Endothelial cell of umbilical vein (primary cell): ENCODE measurements around the gene ABT1. TPM values are rescaled to one million over a fixed set of nuclear protein-coding genes. Genes with fewer than 3 reads are reported as not detected.

Experiments
- BruUV-seq: library from RNA; stranded (reverse); fragments of 400-500 nt; replicated peaks from 2 replicates; lab custom pipeline; 2021; lab: Mats Ljungman, UMichigan
- CTCF ChIA-PET: fragments of 300-600, 350-600 bp; sonication (Branson Sonifier 250); formaldehyde crosslinking; loops from one replicate; lab custom pipeline; 2021; ENCODE audit warnings: antibody characterized with exemption, inconsistent platforms; lab: Charles Lee
- POLR2A ChIA-PET: fragments of 300-600, 350-600 bp; sonication (Branson Sonifier 250); formaldehyde crosslinking; loops from one replicate; lab custom pipeline; 2021; ENCODE audit warnings: antibody characterized with exemption, inconsistent platforms; lab: Charles Lee
- DNase-seq: peaks from one replicate; pipeline ENCODE4 v3.0.0-alpha.2; 2011; ENCODE audit warnings: low read depth, low spot score
- FAIRE-seq: peaks from 2 replicates; lab custom pipeline; 2011; peaks lifted over from hg19 to GRCh38; lab: Jason Lieb, UNC
- H2AFZ ChIP-seq: 2 replicates; pipeline ENCODE4 v1.6.0; 2012; ENCODE audit warnings: low read depth, low read length, control low read depth, inconsistent platforms
- H3K27ac ChIP-seq: 2 replicates; pipeline ENCODE4 v1.5.1; 2011; ENCODE audit warnings: low read depth, mild to moderate bottlenecking, control low read depth, low read length, moderate library complexity; ENCODE audit not compliant: insufficient read depth
- H3K27me3 ChIP-seq, 2 experiments: 2 replicates each; pipeline versions ENCODE4 v1.6.0 to v1.6.1; 2011; ENCODE audit warnings: low read length in 2 of 2, mixed read lengths in 1 of 2; ENCODE audit not compliant: control insufficient read depth in 2 of 2, insufficient read depth in 2 of 2
- H3K36me3 ChIP-seq, 2 experiments: 2 replicates in 1 of 2; 3 replicates in 1 of 2; pipeline ENCODE4 v1.5.1; 2011; ENCODE audit warnings: low read length in 2 of 2, mild to moderate bottlenecking in 1 of 2, moderate library complexity in 1 of 2; ENCODE audit not compliant: control insufficient read depth in 2 of 2, insufficient read depth in 2 of 2; ENCODE audit errors: extremely low read depth in 1 of 2
- H3K4me1 ChIP-seq: 3 replicates; pipeline ENCODE4 v1.5.1; 2011; ENCODE audit warnings: mild to moderate bottlenecking, low read length; ENCODE audit not compliant: control insufficient read depth, insufficient read depth; ENCODE audit errors: extremely low read depth
- H3K4me2 ChIP-seq: 2 replicates; pipeline ENCODE4 v1.6.1; 2011; ENCODE audit warnings: low read length, control low read depth, mixed read lengths; ENCODE audit not compliant: insufficient read depth
- H3K4me3 ChIP-seq, 3 experiments: fragments of 200-600 bp in 1 of 3; sonication (generic), shearing (Covaris generic) in 1 of 3; replicated peaks in 1 of 3; 2 replicates each; pipeline ENCODE4 v1.5.1; 2011 to 2016; ENCODE audit warnings: control low read depth in 3 of 3, low read length in 3 of 3, mild to moderate bottlenecking in 2 of 3, inconsistent platforms in 1 of 3, low read depth in 1 of 3, moderate library complexity in 1 of 3; ENCODE audit not compliant: insufficient read depth in 1 of 3
- H3K79me2 ChIP-seq: 2 replicates; pipeline ENCODE4 v1.6.0; 2012; ENCODE audit warnings: low read length, inconsistent platforms; ENCODE audit not compliant: control insufficient read depth, insufficient read depth
- H3K9ac ChIP-seq: replicated peaks from 2 replicates; pipeline ENCODE3; 2011; ENCODE audit warnings: low read length, control low read depth; ENCODE audit not compliant: insufficient read depth; ENCODE audit errors: extremely low read depth
- H3K9me1 ChIP-seq: replicated peaks from 3 replicates; pipeline ENCODE4 v1.6.0; 2011; ENCODE audit warnings: mild to moderate bottlenecking, low read length; ENCODE audit not compliant: control insufficient read depth, insufficient read depth; ENCODE audit errors: extremely low read depth
- H3K9me3 ChIP-seq: replicated peaks from 2 replicates; pipeline ENCODE4 v1.5.1; 2012; ENCODE audit warnings: low read length, inconsistent platforms; ENCODE audit not compliant: control insufficient read depth, insufficient read depth
- H4K20me1 ChIP-seq: replicated peaks from 2 replicates; pipeline ENCODE3; 2011; ENCODE audit warnings: mild to moderate bottlenecking, low read length; ENCODE audit not compliant: control insufficient read depth, insufficient read depth; ENCODE audit errors: extremely low read depth
- EZH2 ChIP-seq: IDR thresholded peaks from 2 replicates; pipeline ENCODE4 v1.6.1; 2012; ENCODE audit warnings: borderline replicate concordance, low read depth, mild to moderate bottlenecking, moderate library complexity, low read length, inconsistent platforms; ENCODE audit not compliant: severe bottlenecking
- FOS ChIP-seq: IDR thresholded peaks from 2 replicates; pipeline ENCODE4 v1.6.1; 2011; ENCODE audit warnings: mild to moderate bottlenecking, low read length, moderate library complexity, borderline replicate concordance; ENCODE audit not compliant: insufficient read depth
- GATA2 ChIP-seq: IDR thresholded peaks from 2 replicates; pipeline ENCODE4 v1.7.0; 2011; ENCODE audit warnings: low read depth, mild to moderate bottlenecking, moderate library complexity, mixed read lengths, low read length; ENCODE audit not compliant: insufficient read length, insufficient read depth
- JUN ChIP-seq: IDR thresholded peaks from 2 replicates; pipeline ENCODE4 v1.6.1; 2011; ENCODE audit warnings: borderline replicate concordance, low read depth; ENCODE audit not compliant: insufficient read length, insufficient read depth
- MYC ChIP-seq: IDR thresholded peaks from one replicate; pipeline ENCODE4 v1.6.1; 2011; ENCODE audit warnings: mild to moderate bottlenecking, low read depth, low read length
- POLR2A ChIP-seq: IDR thresholded peaks from 2 replicates; pipeline ENCODE4 v1.6.1; 2012; ENCODE audit warnings: low read depth, mild to moderate bottlenecking, control low read depth, low read length
- POLR2AphosphoS5 ChIP-seq: IDR thresholded peaks from 2 replicates; pipeline ENCODE4 v1.6.1; 2012; ENCODE audit warnings: low read depth, mild to moderate bottlenecking, control low read depth, low read length, moderate library complexity; ENCODE audit not compliant: insufficient read depth
- dilution Hi-C: fragments of 300-500 bp; cut with MboI; formaldehyde crosslinking; loops from one replicate; pipeline ENCODE4 v1.15.0; 2019; ENCODE audit warnings: low sequenced_read_pairs; ENCODE audit not compliant: extremely low pct_ligation_motif_present
- intact Hi-C: fragments of 100-400 bp; cut with micrococcal nuclease; formaldehyde crosslinking; loops from one replicate; pipeline ENCODE4 v1.10.0; 2022
- polyA plus RNA-seq, 4 experiments: library from polyadenylated mRNA; depleted of rRNA in 3 of 4; stranded (reverse) in 3 of 4; unstranded in 1 of 4; fragments of >200 nt; gene quantifications; 2 replicates each; pipeline versions ENCODE4 v1.2.1 to v1.2.3, GENCODE V29; 2011 to 2012; ENCODE audit warnings: missing spikeins in 1 of 4
- total RNA-seq: library from RNA; stranded (reverse); gene quantifications from 2 replicates; pipeline ENCODE4 v1.2.3, GENCODE V29; 2021
- TF ChIP-seq, protein P1 (sequence below), 2 donors: IDR thresholded peaks; 1 replicate in 1 of 2; 2 replicates in 1 of 2; pipeline ENCODE4 v1.5.1; 2011; ENCODE audit warnings: low read length in 2 of 2, mild to moderate bottlenecking in 2 of 2, moderate library complexity in 2 of 2, control low read depth in 1 of 2, inconsistent platforms in 1 of 2, low read depth in 1 of 2; ENCODE audit not compliant: insufficient read depth in 1 of 2; ENCODE audit errors: extremely low read depth in 1 of 2
- TF ChIP-seq, protein P2 (sequence below): IDR thresholded peaks from 2 replicates; pipeline ENCODE4 v1.6.1; 2011; ENCODE audit not compliant: insufficient read depth, insufficient read length

The ABT1 gene
- total and polyA plus RNA-seq, 2 donors (not counting 3 experiments of a cell fraction or from before 2014, with no cell fraction given), result 20.1 to 22.2 TPM

DNA sequence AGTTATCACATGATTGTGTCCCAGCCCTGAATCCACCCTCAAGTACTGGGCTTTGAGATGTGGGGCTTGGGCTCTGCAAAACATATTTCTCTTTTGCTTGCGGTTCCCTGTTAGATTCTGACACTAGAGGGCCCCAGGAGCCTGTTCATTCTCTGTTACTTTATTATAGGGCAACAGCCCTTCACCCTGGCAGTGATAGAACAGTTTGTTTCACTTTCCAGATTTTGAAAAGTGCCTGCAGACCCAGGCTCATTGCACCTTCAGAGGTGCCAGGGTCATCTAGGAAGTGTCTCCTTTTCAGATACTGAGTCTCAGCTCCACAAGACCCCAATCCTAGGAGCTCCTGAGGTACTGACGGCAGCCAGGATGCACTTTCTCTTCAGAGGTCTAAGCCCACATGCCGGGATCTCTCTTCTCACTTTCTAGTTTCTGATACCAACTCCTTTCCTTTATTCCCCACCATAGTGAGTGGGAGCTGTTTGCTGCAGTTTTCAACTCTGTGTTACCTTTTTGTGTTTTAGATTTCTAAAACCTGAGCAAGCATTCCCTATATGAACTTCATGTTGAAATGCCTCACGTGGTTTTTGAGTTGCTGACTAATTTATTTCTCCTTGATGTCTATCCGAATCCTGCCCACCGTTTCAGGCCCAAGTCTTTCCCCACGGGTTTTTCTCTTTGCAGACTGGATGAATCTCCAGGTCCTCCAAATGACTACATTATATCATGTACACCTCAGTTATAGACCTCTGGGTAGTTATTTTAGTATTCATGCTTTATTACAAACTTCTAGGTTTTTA, 10.9 kb downstream of the ABT1 start:
- Histone ChIP-seq H3K9ac (no peak overlapping the region), H3K9me1 (no peaks in the 10 kb centered on the region), H3K4me2 (peak overlapping the region; percentile 46), H3K4me3 (peak overlapping the region in 1 of 3 experiments; percentile 11), H3K36me3 (no peaks in the 10 kb centered on the region), H4K20me1 (no peaks in the 10 kb centered on the region), H3K79me2 (no peaks in the 10 kb centered on the region), H2AFZ (peak overlapping the region; percentile 51), H3K4me1 (peaks cover 2% of the 10 kb centered on the region), H3K9me3 (no peaks in the 10 kb centered on the region), H3K27me3 (peaks cover 21 to 46% of the 10 kb centered on the region in 2 experiments), H3K27ac (no peak overlapping the region)
- no TSS peak for BruUV-seq
- DNase-seq, result peak; percentile 61
- ChIA-PET CTCF (interaction anchor here (0.6 to 1.9 kb wide), 5 partner anchors 12 to 520 kb away, joined by 3 to 26 read pairs (median 3); no protein-coding TSS in a partner anchor), POLR2A (no interaction called here)
- no peak for TF ChIP-seq POLR2AphosphoS5
- TF ChIP-seq, protein P1, sequence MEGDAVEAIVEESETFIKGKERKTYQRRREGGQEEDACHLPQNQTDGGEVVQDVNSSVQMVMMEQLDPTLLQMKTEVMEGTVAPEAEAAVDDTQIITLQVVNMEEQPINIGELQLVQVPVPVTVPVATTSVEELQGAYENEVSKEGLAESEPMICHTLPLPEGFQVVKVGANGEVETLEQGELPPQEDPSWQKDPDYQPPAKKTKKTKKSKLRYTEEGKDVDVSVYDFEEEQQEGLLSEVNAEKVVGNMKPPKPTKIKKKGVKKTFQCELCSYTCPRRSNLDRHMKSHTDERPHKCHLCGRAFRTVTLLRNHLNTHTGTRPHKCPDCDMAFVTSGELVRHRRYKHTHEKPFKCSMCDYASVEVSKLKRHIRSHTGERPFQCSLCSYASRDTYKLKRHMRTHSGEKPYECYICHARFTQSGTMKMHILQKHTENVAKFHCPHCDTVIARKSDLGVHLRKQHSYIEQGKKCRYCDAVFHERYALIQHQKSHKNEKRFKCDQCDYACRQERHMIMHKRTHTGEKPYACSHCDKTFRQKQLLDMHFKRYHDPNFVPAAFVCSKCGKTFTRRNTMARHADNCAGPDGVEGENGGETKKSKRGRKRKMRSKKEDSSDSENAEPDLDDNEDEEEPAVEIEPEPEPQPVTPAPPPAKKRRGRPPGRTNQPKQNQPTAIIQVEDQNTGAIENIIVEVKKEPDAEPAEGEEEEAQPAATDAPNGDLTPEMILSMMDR (IDR thresholded peaks at IDR 0.05; ENCODE audit: extremely low read depth in 1 of 2, insufficient read depth in 1 of 2, low read depth in 1 of 2, low read length in 2 of 2), result peak; percentile 71 to 72
- FAIRE-seq, result peak; percentile 84
- intact Hi-C loops, result loop anchor here (1.0 to 5.0 kb wide), 3 partner anchors 350 to 520 kb away; no protein-coding TSS in a partner anchor
- dilution Hi-C loops, result no loop called here

DNA sequence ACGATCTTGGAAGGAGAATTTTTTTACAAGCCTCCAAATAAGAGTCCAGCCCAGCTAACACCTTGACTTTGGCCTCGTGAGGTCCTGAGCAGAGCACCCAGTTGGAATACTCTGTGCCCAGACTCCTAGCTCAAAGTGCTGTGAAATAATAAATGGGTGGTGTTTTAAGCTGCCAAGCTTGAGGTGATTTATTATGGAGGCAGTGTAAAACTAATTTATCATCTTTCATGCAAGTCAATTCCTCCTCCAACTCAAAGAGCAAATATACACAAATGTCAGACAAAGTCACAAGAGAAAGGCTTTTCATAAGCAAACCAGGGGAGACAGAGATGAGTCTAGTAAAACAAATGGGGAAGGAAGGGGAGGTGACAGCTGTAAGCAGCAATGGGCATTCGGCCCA, 12.7 kb downstream of the ABT1 start:
- Histone ChIP-seq H3K9me1 (no peaks in the 10 kb centered on the region), H3K4me3 (no peak overlapping the region), H4K20me1 (no peaks in the 10 kb centered on the region), H3K79me2 (no peaks in the 10 kb centered on the region), H3K9ac (no peak overlapping the region), H3K4me2 (no peak overlapping the region), H3K4me1 (peaks cover 7% of the 10 kb centered on the region), H3K36me3 (no peaks in the 10 kb centered on the region), H3K9me3 (no peaks in the 10 kb centered on the region), H2AFZ (no peak overlapping the region), H3K27me3 (peaks cover 37 to 58% of the 10 kb centered on the region in 2 experiments), H3K27ac (no peak overlapping the region)
- intact Hi-C loops, result loop anchor here (5.0 kb wide), 1 partner anchor 348 kb away; no protein-coding TSS in a partner anchor
- DNase-seq (no peak), FAIRE-seq (no peak)
- BruUV-seq, result no TSS peak
- dilution Hi-C loops, result no loop called here
- ChIA-PET POLR2A (no interaction called here), CTCF (no interaction called here)
- TF ChIP-seq POLR2A (no peak), JUN (no peak), MYC (no peak), POLR2AphosphoS5 (no peak), EZH2 (no peak), GATA2 (no peak), FOS (no peak)
- TF ChIP-seq, protein P2, sequence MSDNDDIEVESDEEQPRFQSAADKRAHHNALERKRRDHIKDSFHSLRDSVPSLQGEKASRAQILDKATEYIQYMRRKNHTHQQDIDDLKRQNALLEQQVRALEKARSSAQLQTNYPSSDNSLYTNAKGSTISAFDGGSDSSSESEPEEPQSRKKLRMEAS, result no peak
- TF ChIP-seq, protein P1 (IDR thresholded peaks at IDR 0.05; ENCODE audit: extremely low read depth in 1 of 2, insufficient read depth in 1 of 2, low read depth in 1 of 2, low read length in 2 of 2), result no peak
